Mucosa of rectum (tissue), 2 donors: ENCODE measurements around the gene DSCAM.

Source experiments
- H3K27ac ChIP-seq, 2 donors: one replicate each; pipeline ENCODE4 v1.7.0; 2013; ENCODE audit warnings: inconsistent platforms in 2 of 2, low read depth in 2 of 2, low read length in 2 of 2
- H3K27me3 ChIP-seq, 2 donors: one replicate each; pipeline ENCODE4 v1.7.0; 2013; ENCODE audit warnings: low read length in 2 of 2; ENCODE audit not compliant: control insufficient read depth in 2 of 2, insufficient read depth in 2 of 2
- H3K36me3 ChIP-seq, 2 donors: one replicate each; pipeline ENCODE4 v1.7.0; 2013; ENCODE audit warnings: low read length in 2 of 2; ENCODE audit not compliant: control insufficient read depth in 2 of 2, insufficient read depth in 2 of 2
- H3K4me1 ChIP-seq, 2 donors: one replicate each; pipeline ENCODE4 v1.7.0; 2013; ENCODE audit warnings: low read length in 2 of 2, mild to moderate bottlenecking in 1 of 2; ENCODE audit not compliant: control insufficient read depth in 2 of 2, insufficient read depth in 2 of 2
- H3K4me3 ChIP-seq, 2 donors: one replicate each; pipeline ENCODE4 v1.7.0; 2013; ENCODE audit warnings: low read length in 2 of 2
- H3K9ac ChIP-seq, 2 donors: one replicate each; pipeline ENCODE4 v1.7.0; 2013; ENCODE audit warnings: low read length in 2 of 2, low read depth in 1 of 2, mild to moderate bottlenecking in 1 of 2
- H3K9me3 ChIP-seq, 2 donors: one replicate each; pipeline ENCODE4 v1.7.0; 2013; ENCODE audit warnings: low read length in 2 of 2; ENCODE audit not compliant: control insufficient read depth in 2 of 2
- donor health status: healthy.
- donor health status: Normal muscosa, but diverticular disease.

The DSCAM gene

GRCh38 chr21:40753756-40754155 lies 93.2 kb downstream of the DSCAM start:
- no peaks in the 10 kb centered on the region for H3K4me1 ChIP-seq
- no peaks in the 10 kb centered on the region for H3K27me3 ChIP-seq
- H3K36me3 ChIP-seq, result no peaks in the 10 kb centered on the region
- H3K9me3 ChIP-seq, result peaks cover 0 to 2% of the 10 kb centered on the region in 2 donors
- H3K4me3 ChIP-seq, result no peak overlapping the region
- H3K9ac ChIP-seq, result no peak overlapping the region
- no peak overlapping the region for H3K27ac ChIP-seq

GRCh38 chr21:40752125-40752524 lies 94.8 kb downstream of the DSCAM start:
- H3K9me3 ChIP-seq, result no peaks in the 10 kb centered on the region
- no peaks in the 10 kb centered on the region for H3K27me3 ChIP-seq
- no peak overlapping the region for H3K9ac ChIP-seq
- H3K4me1 ChIP-seq, result no peaks in the 10 kb centered on the region
- H3K36me3 ChIP-seq, result no peaks in the 10 kb centered on the region
- H3K27ac ChIP-seq, result no peak overlapping the region
- no peak overlapping the region for H3K4me3 ChIP-seq

GRCh38 chr21:40751221-40751620 lies 95.7 kb downstream of the DSCAM start:
- Histone ChIP-seq H3K27me3 (no peaks in the 10 kb centered on the region), H3K4me1 (no peaks in the 10 kb centered on the region), H3K36me3 (no peaks in the 10 kb centered on the region), H3K9me3 (no peaks in the 10 kb centered on the region), H3K4me3 (no peak overlapping the region), H3K27ac (no peak overlapping the region), H3K9ac (no peak overlapping the region)

- no peak overlapping the region for H3K27ac ChIP-seq
- no peak overlapping the region for H3K4me3 ChIP-seq
- H3K9me3 ChIP-seq, result peaks cover 0 to 2% of the 10 kb centered on the region in 2 donors
- H3K9ac ChIP-seq, result no peak overlapping the region
- H3K27me3 ChIP-seq, result no peaks in the 10 kb centered on the region
- no peaks in the 10 kb centered on the region for H3K36me3 ChIP-seq
- H3K4me1 ChIP-seq, result no peaks in the 10 kb centered on the region
Measured at GRCh38 chr21:40736145-40736544, 110.8 kb downstream of the DSCAM start.

GRCh38 chr21:40733024-40733397 lies 113.9 kb downstream of the DSCAM start:
- H3K9me3 ChIP-seq, result no peaks in the 10 kb centered on the region
- no peak overlapping the region for H3K4me3 ChIP-seq
- no peaks in the 10 kb centered on the region for H3K27me3 ChIP-seq
- no peaks in the 10 kb centered on the region for H3K4me1 ChIP-seq
- H3K36me3 ChIP-seq, result no peaks in the 10 kb centered on the region
- no peak overlapping the region for H3K9ac ChIP-seq
- no peak overlapping the region for H3K27ac ChIP-seq

GRCh38 chr21:40732253-40733023 lies 114.5 kb downstream of the DSCAM start:
- Histone ChIP-seq H3K4me3 (no peak overlapping the region), H3K36me3 (no peaks in the 10 kb centered on the region), H3K4me1 (no peaks in the 10 kb centered on the region), H3K27me3 (no peaks in the 10 kb centered on the region), H3K9ac (no peak overlapping the region), H3K27ac (no peak overlapping the region), H3K9me3 (no peaks in the 10 kb centered on the region)

GRCh38 chr21:40731206-40731605 lies 115.8 kb downstream of the DSCAM start:
- Histone ChIP-seq H3K27me3 (no peaks in the 10 kb centered on the region), H3K36me3 (no peaks in the 10 kb centered on the region), H3K9ac (no peak overlapping the region), H3K27ac (no peak overlapping the region), H3K4me3 (no peak overlapping the region), H3K9me3 (no peaks in the 10 kb centered on the region), H3K4me1 (no peaks in the 10 kb centered on the region)

- H3K9ac ChIP-seq, result no peak overlapping the region
- H3K4me1 ChIP-seq, result no peaks in the 10 kb centered on the region
- no peaks in the 10 kb centered on the region for H3K36me3 ChIP-seq
- H3K27me3 ChIP-seq, result no peaks in the 10 kb centered on the region
- no peak overlapping the region for H3K27ac ChIP-seq
- H3K9me3 ChIP-seq, result no peaks in the 10 kb centered on the region
- no peak overlapping the region for H3K4me3 ChIP-seq
Measured at GRCh38 chr21:40730426-40730800, 116.5 kb downstream of the DSCAM start.

- no peaks in the 10 kb centered on the region for H3K4me1 ChIP-seq
- no peaks in the 10 kb centered on the region for H3K9me3 ChIP-seq
- H3K27me3 ChIP-seq, result no peaks in the 10 kb centered on the region
- H3K9ac ChIP-seq, result no peak overlapping the region
- H3K36me3 ChIP-seq, result no peaks in the 10 kb centered on the region
- no peak overlapping the region for H3K27ac ChIP-seq
- H3K4me3 ChIP-seq, result no peak overlapping the region
Measured at GRCh38 chr21:40729761-40730425, 117.1 kb downstream of the DSCAM start.

- Histone ChIP-seq H3K4me3 (no peak overlapping the region), H3K9me3 (peaks cover 0 to 2% of the 10 kb centered on the region in 2 donors), H3K27ac (no peak overlapping the region), H3K36me3 (no peaks in the 10 kb centered on the region), H3K4me1 (no peaks in the 10 kb centered on the region), H3K27me3 (no peaks in the 10 kb centered on the region), H3K9ac (no peak overlapping the region)
Measured at GRCh38 chr21:40723966-40724365, 123.0 kb downstream of the DSCAM start.
